HG03139 (cell line): ENCODE data around the gene PKP2.

Source experiments
- ATAC-seq: cut with Tn5 transposase; IDR thresholded peaks from one replicate; pipeline ENCODE4 v1.9.1; 2021; ENCODE audit not compliant: unreplicated experiment

PKP2 gene

DNA sequence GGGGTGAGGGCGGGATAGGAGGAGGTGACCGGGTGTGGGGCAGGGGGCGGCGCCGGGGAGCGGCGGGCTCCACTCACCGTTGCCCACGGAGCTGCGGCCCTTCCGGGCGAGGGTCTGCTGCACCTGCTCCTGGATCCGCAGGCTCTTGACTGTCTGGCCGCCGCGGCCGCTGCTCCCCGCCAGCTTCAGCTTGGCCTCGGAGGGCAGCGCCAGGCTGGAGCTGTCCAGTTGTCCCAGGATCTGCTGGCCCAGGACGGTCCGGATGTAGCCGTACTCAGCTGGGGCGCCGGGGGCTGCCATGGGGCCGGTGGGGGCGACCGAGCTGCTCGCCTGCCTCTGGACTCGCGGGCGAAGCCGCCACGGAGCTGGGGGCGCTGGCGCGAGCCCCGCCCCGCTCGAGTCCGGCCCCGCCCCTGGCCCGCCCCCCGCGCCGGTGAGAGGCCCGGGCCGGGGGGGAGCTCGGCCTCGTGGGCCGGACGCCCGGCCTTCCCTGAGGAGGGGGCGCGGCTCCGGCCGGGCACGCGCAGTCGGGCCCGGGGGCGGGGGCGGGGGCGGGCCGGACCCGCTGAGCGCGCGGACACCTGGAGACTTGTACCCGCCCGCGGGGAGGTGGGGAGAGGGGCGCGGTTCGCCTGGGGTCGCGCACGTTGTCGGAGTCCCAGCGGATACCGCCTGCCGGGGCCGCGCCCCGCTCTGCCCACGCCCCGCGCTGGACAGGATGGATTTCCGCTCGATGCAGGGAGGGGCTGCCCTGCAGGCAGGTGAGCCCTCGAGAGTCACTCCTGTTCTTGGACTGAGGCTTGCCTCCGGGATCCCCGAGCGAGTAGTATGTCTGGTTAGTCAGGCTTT is at the start of gene PKP2:
Gene PKP2 (minus strand): TSS at position 346 of the 849 bp plus-strand sequence. CDS start 46 bp downstream, at position 300.
- peak; percentile 64 for ATAC-seq

DNA sequence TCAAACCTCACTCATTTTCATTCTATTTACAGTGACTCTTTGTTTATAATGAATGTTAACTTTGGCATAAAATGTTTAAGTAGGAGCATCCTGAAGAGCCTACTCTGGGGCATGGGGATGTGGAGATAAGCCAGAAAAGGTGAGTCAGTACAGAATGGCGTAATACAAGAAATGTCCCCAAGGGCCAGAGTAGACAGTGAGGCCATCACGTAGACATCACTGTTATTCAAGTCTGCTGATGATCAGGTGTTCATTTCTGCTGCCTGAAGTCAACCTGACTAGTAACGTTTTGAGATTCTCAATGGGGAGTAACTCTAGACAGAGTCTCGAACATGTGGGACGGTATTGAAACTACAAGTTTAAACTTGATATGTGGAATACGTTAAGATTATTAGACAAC is 47.6 kb upstream of the PKP2 start:
- ATAC-seq: no peak

GRCh38 chr12:32939801-32940200 is 43.2 kb upstream of the PKP2 start:
- no peak for ATAC-seq

DNA sequence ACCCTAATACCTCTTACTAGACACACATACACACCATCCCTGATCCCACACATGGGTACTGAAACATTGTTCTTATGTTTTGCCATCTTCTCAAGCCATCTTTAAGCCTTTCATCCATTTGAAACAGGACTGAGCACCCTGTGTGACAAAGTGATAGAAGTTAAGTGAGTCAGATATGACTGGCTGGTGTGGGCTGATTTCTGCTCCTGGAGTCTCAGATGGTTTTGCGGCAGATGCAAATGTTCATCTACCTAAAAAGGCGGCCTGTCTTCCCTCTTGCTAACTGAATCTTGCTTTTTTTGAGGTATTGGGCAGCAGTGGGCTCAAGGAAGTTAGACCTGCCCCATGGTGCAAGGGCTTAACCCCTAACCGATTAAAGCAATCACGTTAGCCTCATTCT is 30.4 kb upstream of the PKP2 start:
- no peak for ATAC-seq

DNA sequence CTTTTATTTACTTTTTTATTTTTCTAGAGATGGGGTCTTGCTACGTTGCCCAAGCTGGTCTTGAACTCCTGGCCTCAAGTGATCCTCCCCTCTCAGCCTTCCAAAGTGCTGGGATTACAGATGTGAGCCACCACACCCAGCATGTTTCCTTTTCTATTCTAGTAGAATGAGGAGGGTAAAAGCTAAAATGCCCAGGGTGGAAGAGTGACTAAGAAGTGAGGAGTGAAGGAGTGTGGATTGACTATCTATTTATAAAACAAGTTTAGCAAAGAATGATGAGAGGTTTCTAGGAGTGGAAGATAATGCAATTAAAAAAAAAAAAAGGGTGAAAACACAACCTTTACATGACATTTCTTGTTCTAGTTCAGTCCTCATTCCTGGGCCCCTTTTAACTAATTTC is 29.8 kb upstream of the PKP2 start:
- ATAC-seq: no peak

DNA sequence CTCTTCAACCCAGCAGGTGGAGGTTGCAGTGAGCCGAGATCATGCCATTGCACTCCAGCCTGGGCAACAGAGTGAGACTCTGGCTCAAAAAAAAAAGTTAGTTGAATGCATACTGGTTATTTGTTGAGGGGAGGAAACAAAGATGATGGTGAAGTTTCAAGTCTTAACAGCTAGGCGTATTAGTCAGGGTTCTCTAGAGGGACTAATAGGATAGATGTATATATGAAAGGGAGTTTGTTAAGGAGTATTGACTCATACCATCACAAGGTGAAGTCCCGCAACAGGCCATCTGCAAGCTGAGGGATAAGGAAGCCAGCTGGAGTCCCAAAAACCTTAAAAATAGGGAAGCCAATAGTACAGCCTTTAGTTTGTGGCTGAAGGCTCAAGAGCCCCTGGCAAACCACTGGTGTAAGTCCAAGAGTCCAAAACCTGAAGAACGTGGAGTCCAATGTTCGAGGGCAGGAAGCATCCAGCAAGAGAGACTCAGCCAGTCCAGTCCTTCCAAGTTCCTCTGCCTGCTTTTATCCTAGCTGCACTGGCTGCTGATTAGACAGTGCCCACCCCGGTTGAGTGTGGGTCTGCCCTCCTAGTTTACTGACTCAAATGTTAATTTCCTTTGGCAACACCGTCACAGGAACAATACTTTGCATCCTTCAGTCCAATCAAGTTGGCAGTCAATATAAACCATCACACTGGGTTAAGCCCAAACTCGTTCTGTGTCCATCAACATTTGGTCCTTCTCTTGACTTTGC is 26.1 kb upstream of the PKP2 start:
- no peak for ATAC-seq

DNA sequence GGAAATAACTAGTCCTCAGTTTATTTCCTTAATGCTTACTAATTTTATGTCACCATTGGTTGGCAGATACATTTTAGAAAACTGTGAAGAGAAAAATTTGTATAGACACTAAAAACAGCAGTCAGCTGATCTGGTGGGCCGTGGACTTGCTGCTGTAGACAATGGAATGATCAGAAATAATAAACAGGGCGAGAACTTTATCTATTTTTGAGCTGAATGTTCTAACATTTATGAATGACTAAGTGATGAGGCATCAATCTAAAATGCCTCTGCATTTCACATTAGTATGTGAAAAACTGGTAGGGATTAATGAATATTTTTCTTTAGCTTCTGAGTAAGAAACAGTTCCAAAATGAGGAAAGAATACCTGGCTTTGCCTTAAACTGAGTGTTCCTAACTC is 24.8 kb upstream of the PKP2 start:
- no peak for ATAC-seq

- no peak for ATAC-seq
These were observed 24.0 kb upstream of the PKP2 start for GRCh38 chr12:32920506-32921085.

- no peak for ATAC-seq
These were observed 22.6 kb upstream of the PKP2 start for GRCh38 chr12:32918890-32919801.

DNA sequence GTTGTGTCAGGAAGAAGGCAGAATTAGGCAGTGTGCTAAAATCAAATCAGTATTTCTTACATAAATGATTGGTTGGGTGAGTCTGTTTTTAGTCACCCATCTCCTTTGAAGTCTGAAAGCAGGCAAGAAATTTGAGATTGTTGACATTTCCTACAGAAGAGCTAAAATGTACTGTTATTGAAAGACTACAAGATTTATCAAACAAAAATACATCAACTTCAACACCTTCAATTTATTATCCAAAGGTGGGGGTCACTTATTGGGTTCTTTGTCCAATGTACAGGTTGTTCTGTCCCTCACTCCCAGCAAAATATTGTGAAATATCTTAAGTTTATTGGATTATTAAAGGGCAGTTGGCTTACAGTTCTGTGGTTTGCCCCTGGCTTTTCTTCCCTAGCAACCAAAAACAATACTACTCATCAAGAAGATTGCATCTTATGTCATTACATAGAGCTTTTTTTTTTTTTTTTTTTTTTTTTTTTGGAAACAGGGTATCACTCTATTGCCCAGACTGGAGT is 20.6 kb upstream of the PKP2 start:
- no peak for ATAC-seq

DNA sequence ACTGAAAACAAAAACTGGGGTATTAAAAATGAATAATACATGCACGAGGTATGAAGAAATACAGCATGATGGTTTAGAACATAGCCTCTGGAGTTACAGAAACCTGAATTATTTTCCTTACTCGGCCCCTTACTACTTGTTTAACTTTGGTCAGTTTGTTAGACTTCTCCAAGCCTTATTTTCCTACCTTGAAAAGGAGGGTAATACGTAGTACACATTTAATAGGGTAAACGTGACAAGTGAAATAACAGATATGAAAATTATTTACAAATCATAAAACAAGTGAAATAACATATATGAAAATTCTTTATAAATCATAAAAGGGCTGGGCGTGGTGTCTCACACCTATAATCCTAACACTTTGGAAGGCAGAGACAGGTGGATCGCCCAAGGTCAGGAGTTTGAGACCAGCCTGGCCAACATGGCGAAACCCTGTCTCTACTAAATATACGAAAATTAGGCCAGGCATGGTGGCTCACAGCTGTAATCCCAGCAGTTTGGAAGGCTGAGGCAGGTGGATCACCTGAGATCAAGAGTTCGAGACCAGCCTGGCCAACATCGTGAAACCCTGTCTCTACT is 11.4 kb upstream of the PKP2 start:
- no peak for ATAC-seq

DNA sequence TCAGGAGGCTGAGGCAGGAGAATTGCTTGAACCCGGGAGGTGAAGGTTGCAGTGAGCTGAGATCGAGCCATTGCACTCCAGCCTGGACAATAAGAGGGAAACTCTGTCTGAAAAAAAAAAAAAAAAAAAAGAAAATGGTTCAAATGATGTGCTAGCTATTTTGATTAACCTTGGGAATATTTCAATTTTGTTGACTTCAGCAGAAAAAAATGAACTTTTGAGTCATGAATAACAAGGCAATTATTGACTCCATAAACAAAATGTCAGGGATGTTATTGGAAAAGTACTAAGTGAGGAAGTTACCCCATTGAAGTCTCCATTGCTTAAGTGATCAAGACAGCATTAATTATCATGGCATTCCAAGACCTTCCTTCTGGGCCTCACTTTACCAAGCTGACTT is 10.6 kb upstream of the PKP2 start:
- no peak for ATAC-seq

DNA sequence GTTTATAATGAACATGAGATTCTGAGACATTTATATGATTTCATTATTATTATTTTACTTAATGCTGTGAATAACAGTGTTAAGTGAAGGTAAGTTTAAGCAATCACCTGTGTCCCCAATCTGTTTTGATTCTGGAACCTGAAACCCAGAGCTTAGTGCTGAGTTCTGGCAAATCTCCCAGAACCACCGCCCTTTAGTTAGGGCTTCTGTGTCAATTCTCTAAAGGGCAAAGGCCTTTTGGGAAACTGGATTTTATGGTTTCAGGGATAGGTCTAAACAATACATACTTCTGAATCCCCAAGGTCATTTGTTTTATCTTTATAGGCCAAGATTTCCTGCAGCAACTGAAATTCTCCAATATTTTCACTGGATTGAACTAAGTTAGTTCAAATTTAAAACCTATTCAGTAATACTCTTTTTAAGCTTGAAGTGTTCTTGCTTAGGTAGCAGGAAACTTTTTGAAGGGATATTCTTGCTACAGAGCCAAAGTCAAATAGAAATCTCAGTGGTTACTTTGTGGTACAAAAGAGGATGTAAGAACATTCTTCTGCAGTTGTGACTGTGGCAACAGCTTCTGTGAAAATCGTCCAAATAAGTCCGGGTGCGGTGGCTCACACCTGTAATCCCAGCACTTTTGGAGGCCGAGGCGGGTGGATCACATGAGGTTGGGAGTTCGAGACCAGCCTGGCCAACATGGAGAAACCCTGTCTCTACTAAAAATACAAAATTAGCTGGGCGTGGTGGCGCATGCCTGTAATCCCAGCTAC is 10.0 kb upstream of the PKP2 start:
- ATAC-seq: peak; percentile 97

- no peak for ATAC-seq
These were observed 7.2 kb upstream of the PKP2 start for GRCh38 chr12:32903763-32904162.

- ATAC-seq: no peak
These were observed 6.7 kb upstream of the PKP2 start for GRCh38 chr12:32903318-32903717.

GRCh38 chr12:32902287-32902997 is 5.9 kb upstream of the PKP2 start:
- no peak for ATAC-seq

DNA sequence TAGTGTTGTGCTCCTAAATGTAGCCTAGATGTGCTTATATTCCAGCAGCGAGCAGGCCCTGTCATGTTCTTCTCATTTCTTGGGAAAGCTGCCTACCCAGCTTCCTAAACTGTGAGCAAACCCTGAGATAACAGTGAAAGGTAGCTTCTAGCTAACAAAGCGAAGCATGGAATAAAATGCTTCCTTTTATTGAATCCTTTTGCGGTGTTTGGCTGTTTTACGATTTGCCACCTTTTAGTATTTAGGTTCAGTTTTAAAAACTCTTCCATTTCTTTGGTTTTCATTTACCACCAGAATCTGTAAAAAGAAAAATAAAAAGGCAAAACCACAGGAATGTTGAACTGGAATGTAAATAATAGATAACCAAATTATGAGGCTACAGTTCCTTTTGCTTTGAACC is 5.0 kb upstream of the PKP2 start:
- no peak for ATAC-seq

- no peak for ATAC-seq
These were observed 1.4 kb upstream of the PKP2 start for GRCh38 chr12:32897687-32898573.
